Suprapubic skin (tissue), 4 donors: ENCODE measurements around the gene IL33. TPM values are rescaled to one million over a fixed set of nuclear protein-coding genes. Genes with fewer than 3 reads are reported as not detected.
A peak's percentile ranks its signal among the peaks of the same experiment; 100 is the strongest.

ENCODE experiments used
- DNase-seq, 2 donors: peaks; one replicate each; pipeline ENCODE4 v3.0.0-alpha.2; 2019; ENCODE audit warnings: low spot score in 2 of 2
- H3K27ac ChIP-seq: fragments of 200-600 bp; sonication (generic); one replicate; pipeline ENCODE4 v1.5.1; 2019
- H3K27me3 ChIP-seq: fragments of 200-600 bp; sonication (generic); one replicate; pipeline ENCODE4 v1.5.1; 2019
- H3K36me3 ChIP-seq: fragments of 200-600 bp; sonication (generic); one replicate; pipeline ENCODE4 v1.5.1; 2019
- H3K4me1 ChIP-seq: fragments of 200-600 bp; sonication (generic); one replicate; pipeline ENCODE4 v1.5.1; 2019
- H3K4me3 ChIP-seq: fragments of 200-600 bp; sonication (generic); one replicate; pipeline ENCODE4 v1.5.1; 2019; ENCODE audit warnings: mild to moderate bottlenecking
- H3K9me3 ChIP-seq: fragments of 200-600 bp; sonication (generic); one replicate; pipeline ENCODE4 v1.5.1; 2019
- EP300 ChIP-seq: sonication (generic); formaldehyde crosslinking; IDR thresholded peaks from one replicate; pipeline ENCODE4 v1.6.1; 2017; ENCODE audit warnings: antibody characterized with exemption
- POLR2A ChIP-seq, 2 donors: fragments of 450-650 bp; IDR thresholded peaks; one replicate each; pipeline ENCODE4 v1.6.1; 2017; ENCODE audit warnings: antibody characterized with exemption in 2 of 2, mild to moderate bottlenecking in 2 of 2, moderate library complexity in 2 of 2
- POLR2AphosphoS5 ChIP-seq, 3 donors: sonication (generic); formaldehyde crosslinking; IDR thresholded peaks; one replicate each; pipeline ENCODE4 v1.6.1; 2017; ENCODE audit warnings: antibody characterized with exemption in 3 of 3
- WGBS: methylation state at CpG from one replicate; pipeline ENCODE4 v1.1.5; 2018; 5-methylcytosine and 5-hydroxymethylcytosine counted together
- total RNA-seq, 4 donors: library from RNA; depleted of rRNA; stranded (reverse); fragments of >200 nt; gene quantifications; one replicate each; pipeline ENCODE4 v1.1.0, GENCODE V29; 2016
- TF ChIP-seq, protein P1 (sequence below), 2 donors: fragments of 200-600 bp in 1 of 2; fragments of 450-650 bp in 1 of 2; sonication (generic) in 1 of 2; IDR thresholded peaks; one replicate each; pipeline ENCODE4 v1.5.1; 2016 to 2019; ENCODE audit warnings: antibody characterized with exemption in 2 of 2, mild to moderate bottlenecking in 1 of 2, moderate library complexity in 1 of 2

The IL33 gene
- total RNA-seq, 4 donors from 2014 or later: 11.3 to 37.3 (median 25.6) TPM

DNA sequence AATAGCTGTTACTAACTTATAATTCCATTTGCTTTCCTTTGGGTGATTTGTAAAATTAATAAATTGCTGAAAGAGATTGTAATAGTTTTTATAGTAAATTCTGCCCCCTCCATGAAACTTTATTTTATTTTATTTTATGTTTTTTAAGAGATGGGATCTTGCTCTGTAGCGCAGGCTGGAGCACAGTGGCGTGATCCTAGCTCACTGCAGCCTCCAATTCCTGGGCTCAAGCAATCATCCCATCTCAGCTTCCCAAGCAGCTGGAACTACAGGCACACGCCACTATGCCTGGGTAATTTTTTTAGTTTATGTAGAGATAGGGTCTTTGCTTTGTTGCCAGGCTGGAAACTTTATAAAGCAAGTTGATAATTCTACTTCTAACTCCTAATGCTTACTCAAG lies 395 bp downstream of the IL33 start:
- TF ChIP-seq, protein P1, sequence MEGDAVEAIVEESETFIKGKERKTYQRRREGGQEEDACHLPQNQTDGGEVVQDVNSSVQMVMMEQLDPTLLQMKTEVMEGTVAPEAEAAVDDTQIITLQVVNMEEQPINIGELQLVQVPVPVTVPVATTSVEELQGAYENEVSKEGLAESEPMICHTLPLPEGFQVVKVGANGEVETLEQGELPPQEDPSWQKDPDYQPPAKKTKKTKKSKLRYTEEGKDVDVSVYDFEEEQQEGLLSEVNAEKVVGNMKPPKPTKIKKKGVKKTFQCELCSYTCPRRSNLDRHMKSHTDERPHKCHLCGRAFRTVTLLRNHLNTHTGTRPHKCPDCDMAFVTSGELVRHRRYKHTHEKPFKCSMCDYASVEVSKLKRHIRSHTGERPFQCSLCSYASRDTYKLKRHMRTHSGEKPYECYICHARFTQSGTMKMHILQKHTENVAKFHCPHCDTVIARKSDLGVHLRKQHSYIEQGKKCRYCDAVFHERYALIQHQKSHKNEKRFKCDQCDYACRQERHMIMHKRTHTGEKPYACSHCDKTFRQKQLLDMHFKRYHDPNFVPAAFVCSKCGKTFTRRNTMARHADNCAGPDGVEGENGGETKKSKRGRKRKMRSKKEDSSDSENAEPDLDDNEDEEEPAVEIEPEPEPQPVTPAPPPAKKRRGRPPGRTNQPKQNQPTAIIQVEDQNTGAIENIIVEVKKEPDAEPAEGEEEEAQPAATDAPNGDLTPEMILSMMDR (IDR thresholded peaks at IDR 0.05): no peak
- TF ChIP-seq POLR2AphosphoS5 (IDR thresholded peaks at IDR 0.05) (no peak), EP300 (no peak), POLR2A (IDR thresholded peaks at IDR 0.05) (no peak)
- DNase-seq: no peak
- Histone ChIP-seq H3K4me3 (peak overlapping the region; percentile 5), H3K36me3 (no peaks in the 10 kb centered on the region), H3K4me1 (peaks cover 24% of the 10 kb centered on the region), H3K27ac (no peak overlapping the region), H3K27me3 (no peaks in the 10 kb centered on the region), H3K9me3 (no peaks in the 10 kb centered on the region)
- WGBS: 45% methylated on average over 3 of the region's 3 CpGs

DNA sequence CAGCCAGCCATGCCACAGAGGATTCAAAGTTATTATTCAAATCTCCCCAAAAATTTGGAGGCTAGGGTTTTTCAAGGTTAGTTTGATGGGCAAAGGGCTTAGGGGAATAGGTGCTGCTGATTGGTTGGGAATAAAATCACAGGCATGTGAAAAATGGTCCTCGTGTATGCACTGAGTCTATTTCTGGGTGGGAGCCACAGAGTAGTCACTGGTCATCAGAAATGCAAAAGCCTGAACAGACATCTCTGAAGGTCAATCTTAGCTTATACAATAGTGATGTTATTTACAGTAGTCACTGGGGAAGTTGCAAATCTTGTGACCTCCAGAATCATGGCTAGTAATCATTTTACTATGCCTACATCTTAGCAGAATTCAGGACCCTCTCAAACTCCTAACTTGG lies 1.3 kb downstream of the IL33 start:
- TF ChIP-seq POLR2A (IDR thresholded peaks at IDR 0.05) (no peak), EP300 (no peak), POLR2AphosphoS5 (IDR thresholded peaks at IDR 0.05) (no peak)
- TF ChIP-seq, protein P1 (IDR thresholded peaks at IDR 0.05): no peak
- WGBS: 53% methylated on average over 1 of the region's 1 CpG
- Histone ChIP-seq H3K4me1 (peaks cover 28% of the 10 kb centered on the region), H3K36me3 (no peaks in the 10 kb centered on the region), H3K27ac (peak overlapping the region; percentile 78), H3K27me3 (no peaks in the 10 kb centered on the region), H3K9me3 (no peaks in the 10 kb centered on the region), H3K4me3 (no peak overlapping the region)
- DNase-seq: no peak

GRCh38 chr9:6218099-6218502 lies 2.5 kb downstream of the IL33 start:
- 11% methylated on average over 3 of the region's 3 CpGs for WGBS
- H3K9me3 ChIP-seq: no peaks in the 10 kb centered on the region
- no peak for DNase-seq
- H3K4me3 ChIP-seq: no peak overlapping the region
- no peaks in the 10 kb centered on the region for H3K27me3 ChIP-seq
- H3K4me1 ChIP-seq: peaks cover 30% of the 10 kb centered on the region
- H3K27ac ChIP-seq: peak overlapping the region; percentile 78
- TF ChIP-seq, protein P1 (IDR thresholded peaks at IDR 0.05): no peak
- TF ChIP-seq POLR2AphosphoS5 (IDR thresholded peaks at IDR 0.05) (no peak), POLR2A (IDR thresholded peaks at IDR 0.05) (no peak)
- H3K36me3 ChIP-seq: no peaks in the 10 kb centered on the region

GRCh38 chr9:6219040-6219439 lies 3.4 kb downstream of the IL33 start:
- no peaks in the 10 kb centered on the region for H3K27me3 ChIP-seq
- no peak overlapping the region for H3K27ac ChIP-seq
- TF ChIP-seq POLR2AphosphoS5 (IDR thresholded peaks at IDR 0.05) (no peak), EP300 (no peak), POLR2A (IDR thresholded peaks at IDR 0.05) (no peak)
- TF ChIP-seq, protein P1 (IDR thresholded peaks at IDR 0.05): no peak
- DNase-seq: no peak
- no peaks in the 10 kb centered on the region for H3K36me3 ChIP-seq
- no peaks in the 10 kb centered on the region for H3K9me3 ChIP-seq
- no peak overlapping the region for H3K4me3 ChIP-seq
- 79% methylated on average over 4 of the region's 4 CpGs for whole genome bisulfite sequencing
- H3K4me1 ChIP-seq: peaks cover 35% of the 10 kb centered on the region

DNA sequence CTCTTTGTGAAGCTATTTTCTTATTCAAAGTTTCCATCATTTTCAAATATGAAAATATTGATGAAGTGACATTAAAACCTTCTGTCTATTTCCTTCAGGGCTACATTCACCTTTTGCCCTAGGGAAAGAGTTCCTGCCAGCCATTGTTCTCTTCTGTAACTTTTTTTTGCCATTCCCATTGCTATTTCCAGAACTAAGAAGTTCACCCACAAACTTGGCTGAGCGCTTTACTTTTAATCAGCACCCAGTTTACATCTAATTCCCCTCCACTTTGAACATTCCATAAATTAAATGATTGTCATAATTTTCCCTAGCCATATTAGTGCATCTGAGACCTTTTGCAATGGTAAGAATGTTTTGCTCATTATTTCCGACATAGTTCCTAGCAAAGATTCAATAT lies 4.4 kb downstream of the IL33 start:
- H3K36me3 ChIP-seq: no peaks in the 10 kb centered on the region
- no peak overlapping the region for H3K27ac ChIP-seq
- H3K27me3 ChIP-seq: no peaks in the 10 kb centered on the region
- peaks cover 42% of the 10 kb centered on the region for H3K4me1 ChIP-seq
- DNase-seq: no peak
- TF ChIP-seq POLR2AphosphoS5 (IDR thresholded peaks at IDR 0.05) (no peak), EP300 (no peak), POLR2A (IDR thresholded peaks at IDR 0.05) (no peak)
- TF ChIP-seq, protein P1 (IDR thresholded peaks at IDR 0.05): no peak
- no peak overlapping the region for H3K4me3 ChIP-seq
- H3K9me3 ChIP-seq: no peaks in the 10 kb centered on the region
- 75% methylated on average over 2 of the region's 2 CpGs for WGBS
